ENCODE results near the gene TFB1M. TPM values are rescaled to one million over a fixed set of nuclear protein-coding genes. Genes with fewer than 3 reads are reported as not detected.

TFB1M gene
- total RNA-seq, 2 experiments from 2014 or later: 24.6 to 28.1 TPM

- H3K36me3 Mint-ChIP-seq (ENCODE audit: low read depth): no peaks in the 10 kb centered on the region
- H3K4me3 Mint-ChIP-seq: no peak overlapping the region
- DNase-seq: no peak
- peaks cover 4% of the 10 kb centered on the region for H3K27me3 Mint-ChIP-seq
- ChIA-PET CTCF (no interaction called here), POLR2A (no interaction called here)
- H3K27ac Mint-ChIP-seq: no peak overlapping the region
- no peaks in the 10 kb centered on the region for H3K4me1 Mint-ChIP-seq
- H3K9me3 Mint-ChIP-seq: no peaks in the 10 kb centered on the region
Observed at GRCh38 chr6:155216312-155217046, 97.8 kb downstream of the TFB1M start.

GRCh38 chr6:155215906-155216305, 98.4 kb downstream of the TFB1M start:
- Mint-ChIP-seq H3K4me3 (no peak overlapping the region), H3K4me1 (no peaks in the 10 kb centered on the region), H3K9me3 (no peaks in the 10 kb centered on the region), H3K36me3 (ENCODE audit: low read depth) (no peaks in the 10 kb centered on the region), H3K27ac (no peak overlapping the region), H3K27me3 (peaks cover 4% of the 10 kb centered on the region)
- no peak for DNase-seq
- POLR2A ChIA-PET: no interaction called here
- CTCF ChIA-PET: no interaction called here

- Mint-ChIP-seq H3K4me3 (no peak overlapping the region), H3K9me3 (no peaks in the 10 kb centered on the region), H3K36me3 (ENCODE audit: low read depth) (no peaks in the 10 kb centered on the region), H3K27me3 (peaks cover 4% of the 10 kb centered on the region), H3K27ac (no peak overlapping the region), H3K4me1 (no peaks in the 10 kb centered on the region)
- no peak for DNase-seq
- ChIA-PET POLR2A (no interaction called here), CTCF (interaction anchor here (1.8 kb wide), 1 partner anchor 36 kb away, joined by 5 read pairs; no protein-coding TSS in a partner anchor)
Observed at GRCh38 chr6:155213611-155214372, 100.5 kb downstream of the TFB1M start.

- DNase-seq: no peak
- POLR2A ChIA-PET: no interaction called here
- no peaks in the 10 kb centered on the region for H3K4me1 Mint-ChIP-seq
- no peaks in the 10 kb centered on the region for H3K36me3 Mint-ChIP-seq (ENCODE audit: low read depth)
- no peak overlapping the region for H3K27ac Mint-ChIP-seq
- CTCF ChIA-PET: interaction anchor here (1.8 kb wide), 1 partner anchor 35 kb away, joined by 5 read pairs; no protein-coding TSS in a partner anchor
- no peak overlapping the region for H3K4me3 Mint-ChIP-seq
- peaks cover 4% of the 10 kb centered on the region for H3K27me3 Mint-ChIP-seq
- no peaks in the 10 kb centered on the region for H3K9me3 Mint-ChIP-seq
Observed at GRCh38 chr6:155212616-155213380, 101.5 kb downstream of the TFB1M start.

GRCh38 chr6:155212106-155212505, 102.2 kb downstream of the TFB1M start:
- H3K27ac Mint-ChIP-seq: no peak overlapping the region
- H3K4me3 Mint-ChIP-seq: no peak overlapping the region
- H3K4me1 Mint-ChIP-seq: no peaks in the 10 kb centered on the region
- ChIA-PET POLR2A (no interaction called here), CTCF (no interaction called here)
- H3K27me3 Mint-ChIP-seq: peaks cover 4% of the 10 kb centered on the region
- H3K9me3 Mint-ChIP-seq: no peaks in the 10 kb centered on the region
- no peak for DNase-seq
- H3K36me3 Mint-ChIP-seq (ENCODE audit: low read depth): no peaks in the 10 kb centered on the region

GRCh38 chr6:155207223-155207622, 107.1 kb downstream of the TFB1M start:
- Mint-ChIP-seq H3K27me3 (no peaks in the 10 kb centered on the region), H3K27ac (no peak overlapping the region), H3K9me3 (no peaks in the 10 kb centered on the region), H3K4me1 (no peaks in the 10 kb centered on the region), H3K36me3 (ENCODE audit: low read depth) (no peaks in the 10 kb centered on the region), H3K4me3 (no peak overlapping the region)
- CTCF ChIA-PET: no interaction called here
- DNase-seq: no peak
- POLR2A ChIA-PET: interaction anchor here (1.2 kb wide), 1 partner anchor 18 kb away, joined by 4 read pairs; no protein-coding TSS in a partner anchor

Other genes with a start within 250 kb of the TFB1M start
- not detected for gene CLDN20, start 50.5 kb downstream of the TFB1M start, total RNA-seq
- gene NOX3, start 141.4 kb upstream of the TFB1M start, total RNA-seq: not detected

Measured in activated CD4-positive, alpha-beta memory T cell treated with anti-CD3 and anti-CD28 coated beads, Interleukin-2, amount 10 ng/mL, durations not matched to agents 7 days and 5 days (primary cell).